ENCODE data around the gene PLEKHG4B. TPM values are rescaled to one million over a fixed set of nuclear protein-coding genes. Genes with fewer than 3 reads are reported as not detected.
"Not testable (repeated sequence)": the region's sequence is repeated elsewhere in the genome, so short reads cannot be mapped to it uniquely, and the experiment has no call there.

The PLEKHG4B gene
- total RNA-seq, 1 donor from 2014 or later, result 3.3 TPM

DNA sequence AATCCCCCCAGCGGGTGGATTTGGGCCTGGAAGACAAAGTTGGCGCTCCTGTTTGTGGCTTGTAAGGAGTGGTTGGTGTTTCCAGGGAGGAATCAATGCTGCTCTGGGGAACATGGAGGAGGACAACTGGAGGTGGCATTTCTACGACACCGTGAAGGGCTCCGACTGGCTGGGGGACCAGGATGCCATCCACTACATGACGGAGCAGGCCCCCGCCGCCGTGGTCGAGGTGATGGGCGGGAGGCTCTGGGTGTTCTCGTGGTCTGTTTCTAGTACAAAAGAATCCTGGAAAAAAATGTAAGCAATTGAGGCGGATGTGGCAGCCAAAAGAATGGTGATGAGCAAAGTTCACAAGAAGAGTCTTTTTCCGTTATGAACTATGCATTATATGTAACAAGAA, 133.4 kb downstream of the PLEKHG4B start:
- DNase-seq, result no peak

DNA sequence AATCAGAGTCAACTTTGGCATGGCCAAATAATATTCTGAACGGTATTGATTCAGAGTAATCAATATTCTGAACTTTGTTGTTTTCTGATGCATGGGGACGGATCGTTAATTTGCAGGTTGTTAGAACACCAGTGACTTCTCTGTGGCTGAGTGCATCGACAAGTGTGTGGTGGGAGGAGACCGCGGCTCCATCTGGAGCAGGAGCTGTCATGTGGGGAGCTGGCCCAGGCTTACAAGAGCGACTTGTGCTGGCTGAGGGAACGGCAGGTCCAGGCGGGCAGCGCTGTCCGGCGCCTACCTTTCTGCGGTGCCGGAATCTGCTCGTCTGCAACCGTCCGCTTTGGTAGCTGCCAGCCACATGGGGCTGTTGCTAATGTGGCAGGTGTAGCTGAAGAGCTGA, 135.4 kb downstream of the PLEKHG4B start:
- DNase-seq, result not testable (repeated sequence)

DNA sequence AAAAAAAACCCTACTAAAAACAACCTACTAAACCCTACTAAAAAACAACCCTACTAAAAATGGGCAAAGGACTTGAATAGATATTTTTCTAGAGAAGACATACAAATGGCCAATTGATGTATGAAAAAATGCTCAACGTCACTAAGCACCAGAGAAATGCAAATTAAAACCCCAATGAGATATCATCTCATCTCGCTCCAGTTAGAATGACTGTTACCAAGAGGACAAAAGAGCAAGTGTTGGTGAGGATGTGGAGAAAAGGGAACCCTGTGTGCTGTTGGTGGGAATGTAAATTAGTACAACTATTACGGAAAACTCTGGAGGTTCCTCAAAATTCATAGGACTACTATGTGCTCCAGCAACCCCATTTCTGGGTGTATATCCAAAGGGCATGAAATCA, 136.9 kb downstream of the PLEKHG4B start:
- DNase-seq, result no peak

DNA sequence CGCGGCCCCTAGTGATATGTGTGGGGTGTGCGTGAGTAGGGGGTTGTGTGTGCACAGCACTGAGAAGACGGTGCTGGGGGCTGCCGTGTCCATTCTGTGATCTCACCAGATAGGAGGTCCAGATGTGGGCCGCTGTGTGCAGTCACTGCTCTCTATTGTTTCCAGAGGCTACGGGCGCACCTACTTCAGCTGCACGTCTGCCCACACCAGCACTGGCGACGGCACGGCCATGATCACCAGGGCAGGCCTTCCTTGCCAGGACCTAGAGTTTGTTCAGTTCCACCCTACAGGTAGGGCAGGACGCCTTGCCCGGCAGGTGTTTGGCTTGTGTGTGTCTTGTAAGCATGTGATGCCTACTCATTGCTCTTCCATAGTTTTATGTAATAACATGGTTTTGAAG, 138.7 kb downstream of the PLEKHG4B start:
- no peak for DNase-seq

DNA sequence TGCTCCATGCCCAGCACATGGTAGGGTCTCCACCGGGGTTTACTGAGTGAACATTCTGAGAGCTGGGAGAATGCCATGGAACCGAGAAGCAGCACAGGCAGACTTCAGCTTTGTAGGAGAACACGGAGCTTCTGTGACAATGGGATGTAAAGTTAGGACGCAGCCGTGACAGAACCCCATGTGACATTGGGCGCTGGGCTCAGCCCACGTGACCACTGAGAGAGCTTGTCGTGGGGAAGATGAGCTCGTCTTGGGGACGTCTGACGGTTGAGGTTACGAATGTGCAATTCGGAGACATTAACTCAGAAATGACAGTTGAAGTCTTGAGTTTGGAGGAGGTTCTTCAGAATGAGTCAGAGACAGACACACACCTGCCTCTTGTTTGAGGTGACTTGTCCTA, 139.7 kb downstream of the PLEKHG4B start:
- DNase-seq, result no peak

DNA sequence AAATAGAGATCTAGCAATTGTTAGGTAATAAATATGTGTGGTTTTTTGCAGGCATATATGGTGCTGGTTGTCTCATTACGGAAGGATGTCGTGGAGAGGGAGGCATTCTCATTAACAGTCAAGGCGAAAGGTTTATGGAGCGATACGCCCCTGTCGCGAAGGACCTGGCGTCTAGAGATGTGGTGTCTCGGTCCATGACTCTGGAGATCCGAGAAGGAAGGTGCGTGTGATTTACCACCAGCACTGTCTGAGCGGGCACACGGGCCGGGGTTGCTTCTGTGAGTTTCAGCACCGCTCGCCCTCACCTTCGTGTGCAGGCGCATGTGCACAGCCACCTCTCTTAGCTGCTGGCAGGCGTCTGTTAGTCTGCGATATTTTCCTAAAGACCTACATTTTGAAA, 141.5 kb downstream of the PLEKHG4B start:
- not testable (repeated sequence) for DNase-seq

DNA sequence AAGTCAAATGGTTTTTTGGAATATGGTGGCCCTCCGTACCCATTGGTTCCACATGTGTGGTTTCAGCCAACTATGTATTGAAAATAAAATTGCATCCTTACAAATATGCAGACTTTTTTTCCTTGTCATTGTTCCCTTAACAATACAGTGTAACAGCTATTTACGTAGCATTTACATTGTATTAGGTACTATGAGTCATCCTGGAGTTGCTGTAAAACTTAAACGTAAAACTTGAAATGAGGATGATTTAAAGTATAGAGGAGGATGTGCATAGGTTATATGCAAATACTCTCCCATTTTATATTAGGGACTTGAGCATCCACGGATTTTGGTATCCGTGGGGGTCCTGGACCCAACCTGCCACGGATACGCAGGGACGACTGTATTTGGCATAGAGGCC, 142.5 kb downstream of the PLEKHG4B start:
- DNase-seq, result no peak

DNA sequence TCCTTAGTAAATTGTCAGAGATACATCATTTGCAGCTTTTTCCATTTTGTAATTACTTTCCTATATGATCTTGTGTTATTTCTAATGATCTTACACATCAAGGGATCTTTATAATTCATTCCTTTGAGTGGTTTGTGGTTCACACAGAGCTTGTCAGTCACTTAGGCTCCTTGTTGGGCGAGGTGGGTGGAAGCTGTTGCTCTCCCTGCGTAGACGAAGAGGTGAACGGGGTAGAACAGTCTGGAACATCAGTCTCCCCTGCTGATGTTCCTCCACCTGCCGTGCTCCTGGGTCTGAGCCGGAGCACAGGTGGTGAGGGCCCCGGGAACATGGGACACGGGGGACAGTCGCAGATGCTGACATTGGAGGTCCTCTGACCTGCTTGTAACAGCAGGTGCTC, 143.6 kb downstream of the PLEKHG4B start:
- not testable (repeated sequence) for DNase-seq

DNA sequence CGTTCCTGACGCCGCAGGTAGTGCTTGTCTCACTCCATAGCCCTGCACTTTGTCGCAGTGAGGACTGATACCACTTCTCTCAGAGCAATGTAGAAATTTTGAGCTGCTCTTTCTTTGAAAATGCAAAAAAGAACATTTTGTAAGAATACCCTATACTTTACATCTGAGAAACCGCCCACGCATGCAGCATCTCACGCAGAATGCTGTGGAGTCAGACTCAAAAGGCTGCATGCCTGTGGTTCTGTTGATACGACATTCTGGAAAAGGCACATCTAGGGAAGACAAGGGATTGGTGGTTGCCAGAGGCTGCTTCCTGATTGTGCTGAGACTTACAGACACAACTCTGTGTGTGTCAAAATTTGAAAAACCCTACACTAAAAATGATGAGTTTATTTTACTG, 146.0 kb downstream of the PLEKHG4B start:
- DNase-seq, result not testable (repeated sequence)

Small RNA genes lying within 50 kb of the gene (small RNA-seq; reads per million reads assigned to genes)
- not detected for gene RF00019 (ENCODE audit: low replicate concordance)

Other genes starting within 250 kb of the PLEKHG4B start
- 46.0 TPM for gene LRRC14B, start 99.3 kb downstream of the PLEKHG4B start, total RNA-seq
- 6.3 TPM for gene CCDC127, start 126.0 kb downstream of the PLEKHG4B start, total RNA-seq
- 201 TPM for gene SDHA, start 126.2 kb downstream of the PLEKHG4B start, total RNA-seq
- 48.3 TPM for gene PDCD6, start 179.5 kb downstream of the PLEKHG4B start, total RNA-seq
- gene AHRR, start 229.5 kb downstream of the PLEKHG4B start, total RNA-seq, result 8.2 TPM

Measured in tongue (tissue), 3 donors.